Measurements from ENCODE around the gene ITPR1.

Gene ITPR1

GRCh38 chr3:4835616-4836043 is 342.5 kb downstream of the ITPR1 start (continued):
- TF ChIP-seq ZEB2 (tag by site-specific recombination; IDR thresholded peaks at IDR 0.05) (0 out of 2 replicates have a peak, but pooled peaks have one; percentile 15), MZF1 (tag by site-specific recombination; IDR thresholded peaks at IDR 0.05; ENCODE audit: borderline replicate concordance) (peak; percentile 61; the same call in 1 of the 2 replicates), PRDM4 (tag by site-specific recombination; IDR thresholded peaks at IDR 0.05) (0 out of 2 replicates have a peak, but pooled peaks have one; percentile 44), ZNF341 (tag by site-specific recombination; IDR thresholded peaks at IDR 0.05; ENCODE audit: low read depth) (peak; percentile 83)

GRCh38 chr3:4836516-4836915 is 343.4 kb downstream of the ITPR1 start:
- Histone ChIP-seq H3K9me3 (ENCODE audit: control insufficient read depth, insufficient read depth, low read depth, low read length) (no peaks in the 10 kb centered on the region), H3K4me1 (ENCODE audit: control insufficient read depth, insufficient read depth, low read length) (peaks cover 7% of the 10 kb centered on the region), H3K36me3 (ENCODE audit: control insufficient read depth in 2 of 2, insufficient read depth in 1 of 2, low read length in 2 of 2) (peaks cover 0 to 14% of the 10 kb centered on the region in 2 experiments; a peak in 1 of 3 replicates), H3K4me3 (ENCODE audit: low read depth, low read length) (no peak overlapping the region), H3K27ac (ENCODE audit: extremely low read depth, low read depth, low read length) (no peak overlapping the region)
- ChIA-PET CTCF (interaction anchor here (0.7 kb wide), 1 partner anchor 166 kb away, joined by 5 read pairs; no protein-coding TSS in a partner anchor), POLR2A (interaction anchor here (0.6 kb wide), 2 partner anchors 11 to 149 kb away, joined by 3 to 4 read pairs; no protein-coding TSS in a partner anchor)
- TF ChIP-seq ZNF302 (tag by site-specific recombination; IDR thresholded peaks at IDR 0.05; ENCODE audit: low read depth) = no peak
- TF ChIP-seq, protein P1, sequence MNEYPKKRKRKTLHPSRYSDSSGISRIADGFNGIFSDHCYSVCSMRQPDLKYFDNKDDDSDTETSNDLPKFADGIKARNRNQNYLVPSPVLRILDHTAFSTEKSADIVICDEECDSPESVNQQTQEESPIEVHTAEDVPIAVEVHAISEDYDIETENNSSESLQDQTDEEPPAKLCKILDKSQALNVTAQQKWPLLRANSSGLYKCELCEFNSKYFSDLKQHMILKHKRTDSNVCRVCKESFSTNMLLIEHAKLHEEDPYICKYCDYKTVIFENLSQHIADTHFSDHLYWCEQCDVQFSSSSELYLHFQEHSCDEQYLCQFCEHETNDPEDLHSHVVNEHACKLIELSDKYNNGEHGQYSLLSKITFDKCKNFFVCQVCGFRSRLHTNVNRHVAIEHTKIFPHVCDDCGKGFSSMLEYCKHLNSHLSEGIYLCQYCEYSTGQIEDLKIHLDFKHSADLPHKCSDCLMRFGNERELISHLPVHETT (tag by site-specific recombination; IDR thresholded peaks at IDR 0.05) = no peak
- no peak for TF ChIP-seq ZNF654 (tag by site-specific recombination; IDR thresholded peaks at IDR 0.05; ENCODE audit: low read depth)
- TF ChIP-seq ZNF707 (tag by site-specific recombination; IDR thresholded peaks at IDR 0.05) = no peak
- TF ChIP-seq ZNF473 (tag by site-specific recombination; IDR thresholded peaks at IDR 0.05) = no peak
- no peak for TF ChIP-seq ZBTB7A (tag by site-specific recombination; IDR thresholded peaks at IDR 0.05; ENCODE audit: low read depth)
- TF ChIP-seq BCL11B (tag by site-specific recombination; IDR thresholded peaks at IDR 0.05; ENCODE audit: low read depth) = no peak
- no peak for TF ChIP-seq ZNF776 (tag by site-specific recombination; IDR thresholded peaks at IDR 0.05; ENCODE audit: borderline replicate concordance)
- TF ChIP-seq SCRT2 (tag by site-specific recombination; IDR thresholded peaks at IDR 0.05) = no peak
- TF ChIP-seq, protein P2, sequence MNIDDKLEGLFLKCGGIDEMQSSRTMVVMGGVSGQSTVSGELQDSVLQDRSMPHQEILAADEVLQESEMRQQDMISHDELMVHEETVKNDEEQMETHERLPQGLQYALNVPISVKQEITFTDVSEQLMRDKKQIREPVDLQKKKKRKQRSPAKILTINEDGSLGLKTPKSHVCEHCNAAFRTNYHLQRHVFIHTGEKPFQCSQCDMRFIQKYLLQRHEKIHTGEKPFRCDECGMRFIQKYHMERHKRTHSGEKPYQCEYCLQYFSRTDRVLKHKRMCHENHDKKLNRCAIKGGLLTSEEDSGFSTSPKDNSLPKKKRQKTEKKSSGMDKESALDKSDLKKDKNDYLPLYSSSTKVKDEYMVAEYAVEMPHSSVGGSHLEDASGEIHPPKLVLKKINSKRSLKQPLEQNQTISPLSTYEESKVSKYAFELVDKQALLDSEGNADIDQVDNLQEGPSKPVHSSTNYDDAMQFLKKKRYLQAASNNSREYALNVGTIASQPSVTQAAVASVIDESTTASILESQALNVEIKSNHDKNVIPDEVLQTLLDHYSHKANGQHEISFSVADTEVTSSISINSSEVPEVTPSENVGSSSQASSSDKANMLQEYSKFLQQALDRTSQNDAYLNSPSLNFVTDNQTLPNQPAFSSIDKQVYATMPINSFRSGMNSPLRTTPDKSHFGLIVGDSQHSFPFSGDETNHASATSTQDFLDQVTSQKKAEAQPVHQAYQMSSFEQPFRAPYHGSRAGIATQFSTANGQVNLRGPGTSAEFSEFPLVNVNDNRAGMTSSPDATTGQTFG (tag by site-specific recombination; IDR thresholded peaks at IDR 0.05; ENCODE audit: borderline replicate concordance) = no peak
- no peak for TF ChIP-seq ZNF114 (tag by site-specific recombination; IDR thresholded peaks at IDR 0.05)

DNA sequence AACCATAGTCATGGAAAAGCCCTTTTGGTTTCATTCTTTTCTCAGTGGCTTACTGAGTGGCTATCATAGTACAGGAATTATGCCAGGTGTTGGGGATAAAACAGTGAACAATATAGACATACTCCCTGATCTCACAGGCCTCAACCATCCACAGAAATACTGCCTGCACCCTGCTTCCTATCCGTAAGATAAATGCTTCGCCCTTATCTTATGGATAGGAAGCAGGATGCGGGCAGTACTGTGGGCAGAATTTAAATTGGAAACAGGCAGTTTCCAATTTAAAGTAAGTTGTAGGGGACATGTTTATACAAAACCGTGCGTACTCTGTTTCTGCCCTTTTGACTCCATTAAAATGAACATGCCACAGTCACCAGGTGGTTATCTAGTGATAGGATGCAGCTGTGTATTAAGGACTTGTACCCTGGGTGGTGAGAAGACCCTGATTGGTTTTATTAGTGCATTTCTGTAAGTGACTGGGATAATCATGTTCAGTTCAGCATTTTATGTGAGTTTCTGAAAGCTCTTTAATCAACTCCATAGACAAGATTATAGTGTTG is 344.3 kb downstream of the ITPR1 start:
- POLR2A ChIA-PET = no interaction called here

More for the DNA sequence above, 344.3 kb downstream of the ITPR1 start:
- Histone ChIP-seq H3K9me3 (ENCODE audit: control insufficient read depth, insufficient read depth, low read depth, low read length) (no peaks in the 10 kb centered on the region), H3K4me1 (ENCODE audit: control insufficient read depth, insufficient read depth, low read length) (peaks cover 7% of the 10 kb centered on the region), H3K36me3 (ENCODE audit: control insufficient read depth in 2 of 2, insufficient read depth in 1 of 2, low read length in 2 of 2) (peaks cover 0 to 14% of the 10 kb centered on the region in 2 experiments; a peak in 1 of 3 replicates), H3K4me3 (ENCODE audit: low read depth, low read length) (no peak overlapping the region), H3K27ac (ENCODE audit: extremely low read depth, low read depth, low read length) (no peak overlapping the region)
- CTCF ChIA-PET = interaction anchor here (0.8 to 1.0 kb wide), 2 partner anchors 126 to 139 kb away, joined by 3 read pairs; no protein-coding TSS in a partner anchor
- TF ChIP-seq ZEB2 (tag by site-specific recombination; IDR thresholded peaks at IDR 0.05) = no peak
- TF ChIP-seq ZNF26 (tag by site-specific recombination; IDR thresholded peaks at IDR 0.05) = no peak
- no peak for TF ChIP-seq ZNF366 (tag by site-specific recombination; conservative IDR thresholded peaks at IDR 0.05)
- peak; percentile 35; the same call in 1 of the 2 replicates for TF ChIP-seq ZIC2 (tag by site-specific recombination; IDR thresholded peaks at IDR 0.05)
- TF ChIP-seq, protein P3, sequence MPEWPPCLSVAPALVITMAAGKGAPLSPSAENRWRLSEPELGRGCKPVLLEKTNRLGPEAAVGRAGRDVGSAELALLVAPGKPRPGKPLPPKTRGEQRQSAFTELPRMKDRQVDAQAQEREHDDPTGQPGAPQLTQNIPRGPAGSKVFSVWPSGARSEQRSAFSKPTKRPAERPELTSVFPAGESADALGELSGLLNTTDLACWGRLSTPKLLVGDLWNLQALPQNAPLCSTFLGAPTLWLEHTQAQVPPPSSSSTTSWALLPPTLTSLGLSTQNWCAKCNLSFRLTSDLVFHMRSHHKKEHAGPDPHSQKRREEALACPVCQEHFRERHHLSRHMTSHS (tag by site-specific recombination; IDR thresholded peaks at IDR 0.05) = no peak
- 0 out of 2 replicates have a peak, but pooled peaks have one; percentile 10 for TF ChIP-seq FEZF1 (tag by site-specific recombination; IDR thresholded peaks at IDR 0.05)

All from HEK293 (cell line).